K562 (cell line): ENCODE measurements around the gene SPSB1. TPM values are rescaled to one million over a fixed set of nuclear protein-coding genes. Genes with fewer than 3 reads are reported as not detected.

Source experiments
- ATAC-seq: fragments of 200-7000 bp; cut with Tn5 transposase; 3 replicates; pipeline ENCODE4 v1.9.1; 2020; ENCODE audit warnings: moderate library complexity
- BruUV-seq: library from RNA; stranded (reverse); fragments of 400-500 nt; replicated peaks from 2 replicates; lab custom pipeline; 2021; lab: Mats Ljungman, UMichigan
- CTCF ChIA-PET: fragments of 300-600 bp; formaldehyde crosslinking; extraction: SDS; loops from one replicate; lab custom pipeline; 2021; ENCODE audit warnings: low intra/inter-chr PET ratio; lab: Yijun Ruan, JAX
- POLR2A ChIA-PET: fragments of 300-600, 350-650 bp; sonication (Branson Sonifier 250); formaldehyde crosslinking; extraction: SDS; loops from one replicate; lab custom pipeline; 2021; ENCODE audit warnings: antibody characterized with exemption, inconsistent platforms; lab: Yijun Ruan, JAX
- DNase-seq, 4 experiments: peaks; one replicate each; pipeline versions ENCODE4 v3.0.0 to v3.0.0-alpha.2; 2011 to 2018; ENCODE audit warnings: low spot score in 3 of 4, mixed read lengths in 3 of 4; ENCODE audit errors: extremely low read depth in 1 of 4
- FAIRE-seq: peaks from 2 replicates; lab custom pipeline; 2011; peaks lifted over from hg19 to GRCh38; lab: Jason Lieb, UNC
- H2AFZ ChIP-seq: 2 replicates; pipeline ENCODE4 v1.6.0; 2011; ENCODE audit warnings: low read depth, low read length, control low read depth, inconsistent platforms
- H3K27ac ChIP-seq: fragments of 200-600 bp; 3 replicates; pipeline ENCODE4 v1.8.0; 2011; ENCODE audit warnings: low read depth, mild to moderate bottlenecking, control low read depth, inconsistent platforms, low read length, moderate library complexity, mixed read lengths; ENCODE audit errors: extremely low read depth
- H3K27me3 ChIP-seq, 2 experiments: fragments of 300-600 bp in 1 of 2; 2 replicates in 1 of 2; 3 replicates in 1 of 2; pipeline versions ENCODE4 v1.6.0 to v1.8.0; 2011; ENCODE audit warnings: inconsistent platforms in 2 of 2, low read length in 2 of 2, mild to moderate bottlenecking in 1 of 2, mixed read lengths in 1 of 2, moderate library complexity in 1 of 2; ENCODE audit not compliant: control insufficient read depth in 2 of 2, insufficient read depth in 2 of 2
- H3K36me3 ChIP-seq: fragments of 300-600 bp; 3 replicates; pipeline ENCODE4 v1.8.0; 2011; ENCODE audit warnings: mild to moderate bottlenecking, low read length, inconsistent platforms; ENCODE audit not compliant: control insufficient read depth, insufficient read depth
- H3K4me1 ChIP-seq, 2 experiments: fragments of 200-600 bp in 1 of 2; replicated peaks in 1 of 2; 2 replicates in 1 of 2; 3 replicates in 1 of 2; pipeline versions ENCODE4 v1.5.1 to v1.8.0; 2011; ENCODE audit warnings: inconsistent platforms in 2 of 2, low read length in 2 of 2, mild to moderate bottlenecking in 1 of 2, mixed read lengths in 1 of 2, moderate library complexity in 1 of 2; ENCODE audit not compliant: control insufficient read depth in 2 of 2, insufficient read depth in 2 of 2
- H3K4me2 ChIP-seq: 2 replicates; pipeline ENCODE4 v1.6.1; 2011; ENCODE audit warnings: low read length, control low read depth, inconsistent platforms, mixed read lengths; ENCODE audit not compliant: insufficient read depth
- H3K4me3 ChIP-seq: fragments of 200-600 bp; sonication (generic), shearing (Covaris generic); 2 replicates; pipeline ENCODE4 v1.5.1; 2016; ENCODE audit warnings: control low read depth, inconsistent platforms
- H3K79me2 ChIP-seq: fragments of 200-600 bp; 3 replicates; pipeline ENCODE4 v1.8.0; 2011; ENCODE audit warnings: low read length, inconsistent platforms; ENCODE audit not compliant: control insufficient read depth, insufficient read depth
- H3K9ac ChIP-seq, 2 experiments: 2 replicates each; pipeline versions ENCODE4 v1.6.0 to v1.6.1; 2011; ENCODE audit warnings: low read depth in 2 of 2, low read length in 2 of 2, control low read depth in 1 of 2, inconsistent platforms in 1 of 2, mild to moderate bottlenecking in 1 of 2, mixed read lengths in 1 of 2; ENCODE audit not compliant: insufficient read depth in 1 of 2
- H3K9me1 ChIP-seq: one replicate; pipeline ENCODE4 v1.6.0; 2011; ENCODE audit warnings: inconsistent platforms, mild to moderate bottlenecking, low read length, moderate library complexity; ENCODE audit not compliant: control insufficient read depth, insufficient read depth
- H3K9me3 ChIP-seq: replicated peaks from 2 replicates; pipeline ENCODE4 v1.5.1; 2011; ENCODE audit warnings: low read depth, low read length, inconsistent platforms; ENCODE audit not compliant: control insufficient read depth, insufficient read depth
- H4K20me1 ChIP-seq: replicated peaks from 2 replicates; pipeline ENCODE4 v1.6.1; 2011; ENCODE audit warnings: low read length, inconsistent platforms, mixed read lengths; ENCODE audit not compliant: control insufficient read depth, insufficient read depth
- BCLAF1 ChIP-seq, 2 experiments: fragments of 450-650 bp in 1 of 2; IDR thresholded peaks; 2 replicates each; pipeline ENCODE4 v1.6.1; 2011 to 2017; ENCODE audit warnings: low read depth in 2 of 2, antibody characterized with exemption in 1 of 2, borderline replicate concordance in 1 of 2, low read length in 1 of 2, mild to moderate bottlenecking in 1 of 2, mixed read lengths in 1 of 2; ENCODE audit not compliant: control insufficient read depth in 1 of 2
- CTBP1 ChIP-seq: fragments of 450-650 bp; IDR thresholded peaks from 2 replicates; pipeline ENCODE4 v1.6.1; 2016; ENCODE audit warnings: borderline replicate concordance
- EP400 ChIP-seq: fragments of 450-650 bp; IDR thresholded peaks from 2 replicates; pipeline ENCODE4 v1.6.1; 2017; ENCODE audit warnings: antibody characterized with exemption, mild to moderate bottlenecking, moderate library complexity
- FUS ChIP-seq: fragments of 200-400 bp; formaldehyde crosslinking; optimal IDR thresholded peaks from 2 replicates; pipeline ENCODE3; 2017; ENCODE audit warnings: low read depth, low read length
- HDGF ChIP-seq: fragments of 450-650 bp; IDR thresholded peaks from 2 replicates; pipeline ENCODE4 v1.6.1; 2016
- IRF2 ChIP-seq: sonication (generic); formaldehyde crosslinking; IDR thresholded peaks from 2 replicates; pipeline ENCODE4 v1.8.1; 2022; ENCODE audit warnings: mild to moderate bottlenecking, missing genetic modification reagents
- IRF9 ChIP-seq: fragments of 450-650 bp; IDR thresholded peaks from 2 replicates; pipeline ENCODE4 v1.6.1; 2016; ENCODE audit warnings: missing biosample characterization, missing genetic modification characterization
- STAG1 ChIP-seq: sonication (generic); formaldehyde crosslinking; IDR thresholded peaks from 2 replicates; pipeline ENCODE4 v1.5.0; 2020; ENCODE audit warnings: missing genetic modification reagents, borderline replicate concordance
- TARDBP ChIP-seq: fragments of 450-650 bp; IDR thresholded peaks from 2 replicates; pipeline ENCODE4 v1.6.1; 2016
- VEZF1 ChIP-seq: fragments of 200-800 bp; sonication (Bioruptor generic); IDR thresholded peaks from 2 replicates; pipeline ENCODE4 v1.6.1; 2017; ENCODE audit warnings: missing genetic modification characterization, missing compliant biosample characterization
- YY1 ChIP-seq, 3 experiments: IDR thresholded peaks; 2 replicates each; pipeline ENCODE4 v1.6.1; 2011; ENCODE audit warnings: low read length in 2 of 3, mild to moderate bottlenecking in 2 of 3, moderate library complexity in 2 of 3, borderline replicate concordance in 1 of 3, control low read depth in 1 of 3, low read depth in 1 of 3; ENCODE audit not compliant: insufficient read depth in 3 of 3, insufficient replicate concordance in 2 of 3, control insufficient read depth in 1 of 3, insufficient read length in 1 of 3; ENCODE audit errors: extremely low read depth in 1 of 3
- ZBTB2 ChIP-seq: fragments of 450-650 bp; IDR thresholded peaks from 2 replicates; pipeline ENCODE4 v1.6.1; 2016; ENCODE audit warnings: antibody characterized with exemption
- ZC3H8 ChIP-seq: fragments of 450-650 bp; IDR thresholded peaks from 2 replicates; pipeline ENCODE4 v1.6.1; 2017
- ZNF253 ChIP-seq: fragments of 250-450 bp; sonication (Bioruptor Pico); conservative IDR thresholded peaks from 2 replicates; pipeline ENCODE4 v1.6.1; 2021; ENCODE audit warnings: mild to moderate bottlenecking
- ZNF311 ChIP-seq: fragments of 250-450 bp; sonication (Bioruptor Pico); IDR thresholded peaks from 2 replicates; pipeline ENCODE4 v1.4.0; 2020; ENCODE audit warnings: mild to moderate bottlenecking, moderate library complexity
- WGBS: fragments of 100-300 bp; shearing (Covaris generic); methylation state at CpG from one replicate; pipeline ENCODE4 v1.1.6; 2016; ENCODE audit warnings: low coverage, mixed read lengths; ENCODE audit not compliant: insufficient coverage; ENCODE audit errors: missing lambda C conversion rate; 5-methylcytosine and 5-hydroxymethylcytosine counted together
- in situ Hi-C: fragments of 300-500 bp; cut with MboI; formaldehyde crosslinking; loops from 4 replicates; pipeline ENCODE4 v1.15.0; 2018; ENCODE audit warnings: inconsistent platforms, mixed read lengths
- intact Hi-C: fragments of 100-400 bp; cut with micrococcal nuclease; formaldehyde crosslinking; loops from 2 replicates; pipeline ENCODE4 v1.14.2; 2022
- polyA plus RNA-seq, 8 experiments: library from polyadenylated mRNA; depleted of rRNA in 4 of 8; stranded (reverse) in 5 of 8; unstranded in 3 of 8; fragments of >200 nt; fragmentation: Nextera tagmentation in 2 of 8; fragmentation: Illumina TruSeq in 1 of 8; extraction: Ambion mirVana in 2 of 8; extraction: Trizol in 1 of 8; gene quantifications; 2 replicates each; pipeline versions ENCODE4 v1.2.1 to v1.2.3, GENCODE V29; 2011 to 2014; ENCODE audit warnings: inconsistent platforms in 1 of 8, missing spikeins in 1 of 8
- total RNA-seq, 7 experiments: library from RNA; depleted of rRNA in 6 of 7; stranded (reverse); fragments of >200 nt in 6 of 7; fragmentation: Illumina TruSeq in 2 of 7; extraction: Trizol in 2 of 7; gene quantifications; 2 replicates each; pipeline versions ENCODE4 v1.2.1 to v1.2.3, GENCODE V29; 2011 to 2021; ENCODE audit warnings: low replicate concordance in 1 of 7

SPSB1 gene
- total and polyA plus RNA-seq, 9 of the 15 experiments (the other 6 are each of a cell fraction or from before 2014, with no cell fraction given): 0.06 to 0.35 (median 0.14) TPM; not detected in 6

GRCh38 chr1:9356021-9356420 lies 63.3 kb downstream of the SPSB1 start:
- Histone ChIP-seq H3K4me1 (no peaks in the 10 kb centered on the region), H3K4me3 (no peak overlapping the region), H3K36me3 (no peaks in the 10 kb centered on the region), H3K4me2 (no peak overlapping the region), H3K27ac (no peak overlapping the region), H3K27me3 (peaks cover 61 to 91% of the 10 kb centered on the region in 2 experiments; a peak in 4 of 5 replicates), H2AFZ (no peak overlapping the region), H4K20me1 (peaks cover 31% of the 10 kb centered on the region; the same call in 1 of the 2 replicates), H3K79me2 (no peaks in the 10 kb centered on the region), H3K9me3 (no peaks in the 10 kb centered on the region), H3K9me1 (no peaks in the 10 kb centered on the region), H3K9ac (no peak overlapping the region)
- BruUV-seq: no TSS peak
- ChIA-PET CTCF (no interaction called here), POLR2A (no interaction called here)
- DNase-seq (no peak), ATAC-seq (no peak), FAIRE-seq (no peak)
- intact Hi-C loops (no loop called here), in situ Hi-C loops (no loop called here)
- 12% methylated on average over 24 of the region's 24 CpGs for WGBS
- no peak for TF ChIP-seq STAG1 (CRISPR knock-in tag)
- TF ChIP-seq ZNF253 (CRISPR knock-in tag): no peak
- TF ChIP-seq YY1 (IDR thresholded peaks at IDR 0.05; ENCODE audit: borderline replicate concordance in 1 of 3, control insufficient read depth in 1 of 3, extremely low read depth in 1 of 3, insufficient read depth in 3 of 3, insufficient read length in 1 of 3, insufficient replicate concordance in 2 of 3, low read depth in 1 of 3, low read length in 2 of 3): no peak
- no peak for TF ChIP-seq IRF9 (tag)
- no peak for TF ChIP-seq BCLAF1 (IDR thresholded peaks at IDR 0.05; ENCODE audit: borderline replicate concordance in 1 of 2, control insufficient read depth in 1 of 2, low read depth in 2 of 2, low read length in 1 of 2)
- no peak for TF ChIP-seq ZC3H8
- no peak for TF ChIP-seq VEZF1 (CRISPR knock-in tag)
- TF ChIP-seq EP400: no peak
- TF ChIP-seq CTBP1: no peak
- no peak for TF ChIP-seq ZBTB2
- no peak for TF ChIP-seq ZNF311 (CRISPR knock-in tag)
- no peak for TF ChIP-seq IRF2
- TF ChIP-seq TARDBP: no peak
- no peak for TF ChIP-seq HDGF
- TF ChIP-seq FUS: no peak
